H1 (cell line): ENCODE results near the gene SLC8A1. TPM values are rescaled to one million over a fixed set of nuclear protein-coding genes. Genes with fewer than 3 reads are reported as not detected.

Experiments used
- CTCF ChIA-PET: fragments of 300-600 bp; sonication (Branson Sonifier 250); formaldehyde crosslinking; loops from one replicate; lab custom pipeline; 2021; ENCODE audit not compliant: partially characterized antibody; lab: Charles Lee
- POLR2A ChIA-PET: fragments of 300-600 bp; sonication (Branson Sonifier 250); formaldehyde crosslinking; loops from one replicate; lab custom pipeline; 2021; ENCODE audit warnings: inconsistent platforms; ENCODE audit not compliant: partially characterized antibody; lab: Charles Lee
- DNase-seq, 2 experiments: peaks; one replicate each; pipeline versions ENCODE4 v3.0.0 to v3.0.0-alpha.2; 2010 to 2022; ENCODE audit warnings: low spot score in 2 of 2, low read depth in 1 of 2, mixed read lengths in 1 of 2
- FAIRE-seq: peaks from 2 replicates; lab custom pipeline; 2011; peaks lifted over from hg19 to GRCh38; lab: Jason Lieb, UNC
- H2AFZ ChIP-seq: 2 replicates; pipeline ENCODE4 v1.8.1; 2012; ENCODE audit warnings: low read length, inconsistent platforms
- H2AK5ac ChIP-seq: 2 replicates; pipeline ENCODE4 v1.6.1; 2013; ENCODE audit warnings: low read depth, low read length
- H2BK120ac ChIP-seq: replicated peaks from 2 replicates; pipeline ENCODE3; 2013; ENCODE audit warnings: low read depth, low read length, inconsistent platforms
- H2BK12ac ChIP-seq: 2 replicates; pipeline ENCODE4 v1.6.1; 2013; ENCODE audit warnings: low read depth, low read length
- H2BK15ac ChIP-seq: 2 replicates; pipeline ENCODE4 v1.6.1; 2013; ENCODE audit warnings: low read length
- H2BK20ac ChIP-seq: 2 replicates; pipeline ENCODE4 v1.6.1; 2013; ENCODE audit warnings: low read length
- H2BK5ac ChIP-seq: 2 replicates; pipeline ENCODE4 v1.6.1; 2013; ENCODE audit warnings: low read depth, low read length
- H3K14ac ChIP-seq: 2 replicates; pipeline ENCODE4 v1.6.1; 2013; ENCODE audit warnings: inconsistent platforms; ENCODE audit not compliant: insufficient read length
- H3K18ac ChIP-seq: 2 replicates; pipeline ENCODE4 v1.6.1; 2013; ENCODE audit warnings: low read length; ENCODE audit errors: extremely low read depth
- H3K23ac ChIP-seq: 2 replicates; pipeline ENCODE4 v1.6.1; 2013; ENCODE audit warnings: inconsistent platforms; ENCODE audit not compliant: insufficient read length
- H3K23me2 ChIP-seq: 2 replicates; pipeline ENCODE4 v1.6.1; 2013; ENCODE audit warnings: low read depth, low read length
- H3K27ac ChIP-seq: 2 replicates; pipeline ENCODE4 v1.6.1; 2011; ENCODE audit warnings: low read depth, low read length, inconsistent platforms
- H3K27me3 ChIP-seq, 4 experiments: replicated peaks in 1 of 4; 1 replicate in 1 of 4; 2 replicates in 3 of 4; pipeline versions ENCODE4 v1.6.1 to v1.8.1; 2011 to 2013; ENCODE audit warnings: low read length in 3 of 4, mild to moderate bottlenecking in 3 of 4, inconsistent platforms in 2 of 4, mixed read lengths in 2 of 4, moderate library complexity in 1 of 4; ENCODE audit not compliant: control insufficient read depth in 3 of 4, insufficient read depth in 3 of 4; ENCODE audit errors: extremely low read depth in 1 of 4
- H3K36me3 ChIP-seq, 4 experiments: 2 replicates each; pipeline versions ENCODE4 v1.6.1 to v1.8.1; 2011 to 2013; ENCODE audit warnings: mild to moderate bottlenecking in 4 of 4, low read length in 3 of 4, moderate library complexity in 2 of 4, control low read depth in 1 of 4, inconsistent platforms in 1 of 4; ENCODE audit not compliant: insufficient read depth in 4 of 4, control insufficient read depth in 2 of 4
- H3K4ac ChIP-seq: replicated peaks from 2 replicates; pipeline ENCODE3; 2013; ENCODE audit warnings: low read length, low read depth, mixed read lengths, inconsistent platforms; ENCODE audit not compliant: insufficient read length
- H3K4me1 ChIP-seq, 4 experiments: replicated peaks in 1 of 4; 1 replicate in 1 of 4; 2 replicates in 3 of 4; pipeline versions ENCODE4 v1.6.1 to v1.8.1; 2011 to 2013; ENCODE audit warnings: low read length in 3 of 4, inconsistent platforms in 2 of 4, mixed read lengths in 1 of 4; ENCODE audit not compliant: insufficient read depth in 4 of 4, control insufficient read depth in 3 of 4
- H3K4me2 ChIP-seq, 2 experiments: 2 replicates each; pipeline versions ENCODE4 v1.6.1 to v1.8.1; 2011 to 2013; ENCODE audit warnings: low read depth in 2 of 2, low read length in 2 of 2, control low read depth in 1 of 2, inconsistent platforms in 1 of 2, mild to moderate bottlenecking in 1 of 2; ENCODE audit not compliant: insufficient read depth in 1 of 2
- H3K4me3 ChIP-seq, 4 experiments: fragments of 200-600, 300-600 bp in 1 of 4; sonication (generic), shearing (Covaris generic), sonication (Bioruptor Twin) in 1 of 4; 2 replicates each; pipeline versions ENCODE4 v1.5.1 to v1.8.1; 2011 to 2016; ENCODE audit warnings: low read length in 4 of 4, low read depth in 3 of 4, control low read depth in 2 of 4, inconsistent platforms in 2 of 4, mild to moderate bottlenecking in 2 of 4, mixed read lengths in 1 of 4, moderate library complexity in 1 of 4; ENCODE audit not compliant: insufficient read depth in 2 of 4; ENCODE audit errors: extremely low read depth in 1 of 4
- H3K56ac ChIP-seq: replicated peaks from 2 replicates; pipeline ENCODE3; 2013; ENCODE audit warnings: low read depth, mild to moderate bottlenecking, mixed read lengths, low read length, inconsistent platforms; ENCODE audit not compliant: insufficient read length
- H3K79me1 ChIP-seq: 2 replicates; pipeline ENCODE4 v1.6.1; 2013; ENCODE audit warnings: low read depth, low read length, control low read depth
- H3K79me2 ChIP-seq, 2 experiments: 2 replicates each; pipeline versions ENCODE4 v1.6.1 to v1.8.1; 2012 to 2013; ENCODE audit warnings: low read length in 2 of 2, mild to moderate bottlenecking in 2 of 2, inconsistent platforms in 1 of 2; ENCODE audit not compliant: insufficient read depth in 2 of 2, control insufficient read depth in 1 of 2
- H3K9ac ChIP-seq, 4 experiments: replicated peaks in 1 of 4; 1 replicate in 1 of 4; 2 replicates in 3 of 4; pipeline versions ENCODE4 v1.6.1 to v1.8.1; 2011 to 2013; ENCODE audit warnings: low read depth in 3 of 4, low read length in 3 of 4, control low read depth in 2 of 4, mild to moderate bottlenecking in 2 of 4, moderate library complexity in 2 of 4, inconsistent platforms in 1 of 4; ENCODE audit errors: extremely low read depth in 1 of 4
- H3K9me3 ChIP-seq, 2 experiments: 2 replicates each; pipeline versions ENCODE4 v1.6.1 to v1.8.1; 2012 to 2013; ENCODE audit warnings: mild to moderate bottlenecking in 2 of 2, moderate library complexity in 2 of 2, control low read depth in 1 of 2, inconsistent platforms in 1 of 2, low read depth in 1 of 2, low read length in 1 of 2, mixed read lengths in 1 of 2; ENCODE audit not compliant: insufficient read depth in 2 of 2
- H4K20me1 ChIP-seq, 2 experiments: replicated peaks in 1 of 2; 2 replicates each; pipeline versions ENCODE3 to v1.8.1; 2011 to 2013; ENCODE audit warnings: inconsistent platforms in 2 of 2, low read length in 2 of 2, mild to moderate bottlenecking in 1 of 2; ENCODE audit not compliant: insufficient read depth in 2 of 2, control insufficient read depth in 1 of 2
- H4K5ac ChIP-seq: 2 replicates; pipeline ENCODE4 v1.6.1; 2013; ENCODE audit warnings: low read length, low read depth, mixed read lengths, inconsistent platforms; ENCODE audit not compliant: insufficient read length
- H4K8ac ChIP-seq: 2 replicates; pipeline ENCODE4 v1.8.0; 2013; ENCODE audit warnings: mild to moderate bottlenecking, moderate library complexity, low read length, inconsistent platforms; ENCODE audit not compliant: insufficient read depth; ENCODE audit errors: extremely low read depth
- H4K91ac ChIP-seq: replicated peaks from 2 replicates; pipeline ENCODE3; 2013; ENCODE audit warnings: low read length, mixed read lengths, inconsistent platforms; ENCODE audit not compliant: insufficient read length
- ASH2L ChIP-seq: fragments of 200-600, 300-600 bp; sonication (generic); IDR thresholded peaks from one replicate; pipeline ENCODE4 v1.7.1; 2017; ENCODE audit warnings: low read length
- EGR1 ChIP-seq: IDR thresholded peaks from 2 replicates; pipeline ENCODE4 v1.6.1; 2011; ENCODE audit warnings: low read depth, low read length, borderline replicate concordance
- JUN ChIP-seq: IDR thresholded peaks from 2 replicates; pipeline ENCODE4 v1.6.1; 2011; ENCODE audit warnings: low read depth, mild to moderate bottlenecking, improper control_type of control experiment, low read length
- KDM1A ChIP-seq: fragments of 200-600, 300-600 bp; sonication (generic); IDR thresholded peaks from 2 replicates; pipeline ENCODE4 v1.7.1; 2016; ENCODE audit warnings: mild to moderate bottlenecking, low read length, borderline replicate concordance
- PHF8 ChIP-seq: fragments of 200-600 bp; sonication (generic); conservative IDR thresholded peaks from 2 replicates; pipeline ENCODE4 v1.7.1; 2012; ENCODE audit warnings: low read depth, mild to moderate bottlenecking, inconsistent platforms, low read length, moderate library complexity
- POLR2A ChIP-seq, 2 experiments: IDR thresholded peaks; 1 replicate in 1 of 2; 2 replicates in 1 of 2; pipeline ENCODE4 v1.6.1; 2011; ENCODE audit warnings: low read depth in 2 of 2, low read length in 2 of 2, mild to moderate bottlenecking in 2 of 2; ENCODE audit errors: control extremely low read depth in 1 of 2
- POLR2AphosphoS5 ChIP-seq: IDR thresholded peaks from 2 replicates; pipeline ENCODE4 v1.6.1; 2011; ENCODE audit warnings: low read depth, low read length
- POU5F1 ChIP-seq: IDR thresholded peaks from 2 replicates; pipeline ENCODE4 v1.6.1; 2011; ENCODE audit warnings: low read depth, mild to moderate bottlenecking, low read length, moderate library complexity
- RFX5 ChIP-seq: IDR thresholded peaks from 2 replicates; pipeline ENCODE4 v1.6.1; 2011; ENCODE audit warnings: low read depth, low read length, improper control_type of control experiment, borderline replicate concordance
- RNF2 ChIP-seq: fragments of 200-900, 300-1000 bp; sonication (generic); IDR thresholded peaks from 2 replicates; pipeline ENCODE4 v1.7.1; 2016; ENCODE audit warnings: borderline replicate concordance, low read depth, mild to moderate bottlenecking, antibody characterized with exemption, low read length; ENCODE audit not compliant: poor library complexity, severe bottlenecking; ENCODE audit errors: missing control alignments
- SIRT6 ChIP-seq: IDR thresholded peaks from one replicate; pipeline ENCODE4 v1.7.1; 2012; ENCODE audit warnings: low read length, inconsistent platforms
- SP4 ChIP-seq: IDR thresholded peaks from 2 replicates; pipeline ENCODE4 v1.6.1; 2012; ENCODE audit warnings: low read length, inconsistent platforms
- TAF1 ChIP-seq: IDR thresholded peaks from 2 replicates; pipeline ENCODE4 v1.6.1; 2011; ENCODE audit warnings: mild to moderate bottlenecking, low read depth, low read length
- TBP ChIP-seq: IDR thresholded peaks from 2 replicates; pipeline ENCODE4 v1.6.1; 2011; ENCODE audit warnings: low read depth, low read length, improper control_type of control experiment
- USF2 ChIP-seq: IDR thresholded peaks from 2 replicates; pipeline ENCODE4 v1.6.1; 2011; ENCODE audit warnings: low read length, improper control_type of control experiment
- WGBS, 2 experiments: shearing (Covaris generic) in 1 of 2; methylation state at CpG; one replicate each; pipeline versions ENCODE4 v1.1.6 to v1.1.7; 2013 to 2015; ENCODE audit warnings: low lambda C conversion rate in 2 of 2, mixed read lengths in 2 of 2, inconsistent platforms in 1 of 2, low coverage in 1 of 2, missing lambda C conversion rate in 1 of 2; ENCODE audit not compliant: insufficient replicate concordance in 2 of 2, insufficient coverage in 1 of 2, insufficient read length in 1 of 2; ENCODE audit errors: extremely low coverage in 1 of 2, missing lambda C conversion rate in 1 of 2; 5-methylcytosine and 5-hydroxymethylcytosine counted together
- polyA plus RNA-seq, 7 experiments: library from polyadenylated mRNA; depleted of rRNA in 3 of 7; stranded (reverse) in 5 of 7; unstranded in 2 of 7; fragments of >200 nt in 5 of 7; fragments of 200-250 nt in 2 of 7; gene quantifications; 1 replicate in 5 of 7; 2 replicates in 1 of 7; 4 replicates in 1 of 7; pipeline versions ENCODE4 v1.2.1 to v1.2.3, GENCODE V29; 2011 to 2013; ENCODE audit warnings: missing spikeins in 2 of 7, mixed read lengths in 2 of 7
- total RNA-seq: library from RNA; stranded (reverse); fragmentation: NEBNext Ultra II Directional; extraction: Animal tissue kit (Norgen Biotek cat#: 25700); gene quantifications from 2 replicates; pipeline ENCODE4 v1.2.1, GENCODE V29; 2021

SLC8A1 gene
- total and polyA plus RNA-seq, 2 of the 8 experiments (the other 6 are each of a cell fraction or from before 2014, with no cell fraction given) = 0.68 to 3.6 TPM

GRCh38 chr2:40106061-40106460 lies 345.8 kb downstream of the SLC8A1 start:
- H3K4me3 ChIP-seq = no peak overlapping the region
- H3K9me3 ChIP-seq = no peaks in the 10 kb centered on the region
- H4K91ac ChIP-seq = no peak overlapping the region
- H4K8ac ChIP-seq = no peak overlapping the region
- H3K79me1 ChIP-seq = no peaks in the 10 kb centered on the region
- no peak overlapping the region for H3K18ac ChIP-seq
- H3K23me2 ChIP-seq = no peaks in the 10 kb centered on the region
- H3K9ac ChIP-seq = no peak overlapping the region
- no peak overlapping the region for H3K4me2 ChIP-seq
- no peak for DNase-seq
- H2AK5ac ChIP-seq = no peak overlapping the region
- ChIA-PET CTCF (interaction anchor here (0.9 to 1.7 kb wide), 3 partner anchors 9 to 42 kb away, joined by 3 to 4 read pairs (median 3); no protein-coding TSS in a partner anchor), POLR2A (no interaction called here)
- H3K4ac ChIP-seq = no peak overlapping the region
- no peak for FAIRE-seq
- 94% methylated on average over 2 of the region's 2 CpGs; no CpG with 5 or more reads in 1 of the 2 experiments for WGBS, 2 experiments
- H2BK15ac ChIP-seq = no peak overlapping the region
- H2BK120ac ChIP-seq = no peak overlapping the region
- peaks cover 0 to 3% (median 1%) of the 10 kb centered on the region in 4 experiments; a peak in 2 of 7 replicates for H3K4me1 ChIP-seq
- H2AFZ ChIP-seq = no peak overlapping the region
- no peaks in the 10 kb centered on the region for H3K79me2 ChIP-seq
- H3K14ac ChIP-seq = no peak overlapping the region
- H3K27ac ChIP-seq = no peak overlapping the region
- H3K23ac ChIP-seq = no peak overlapping the region
- no peak overlapping the region for H4K5ac ChIP-seq
- H2BK20ac ChIP-seq = no peak overlapping the region
- H3K36me3 ChIP-seq = no peaks in the 10 kb centered on the region
- H3K27me3 ChIP-seq = no peaks in the 10 kb centered on the region
- H4K20me1 ChIP-seq = no peaks in the 10 kb centered on the region
- H2BK5ac ChIP-seq = no peak overlapping the region
- H2BK12ac ChIP-seq = no peak overlapping the region
- H3K56ac ChIP-seq = no peak overlapping the region
- no peak for TF ChIP-seq TBP
- no peak for TF ChIP-seq RFX5
- no peak for TF ChIP-seq SP4
- TF ChIP-seq EGR1 = no peak
- TF ChIP-seq KDM1A = no peak
- no peak for TF ChIP-seq ASH2L
- TF ChIP-seq USF2 = no peak
- TF ChIP-seq RNF2 = no peak
- no peak for TF ChIP-seq TAF1
- TF ChIP-seq PHF8 = no peak
- no peak for TF ChIP-seq POU5F1
- TF ChIP-seq POLR2AphosphoS5 = no peak
- no peak for TF ChIP-seq POLR2A (IDR thresholded peaks at IDR 0.05; ENCODE audit: control extremely low read depth in 1 of 2, low read depth in 2 of 2, low read length in 2 of 2)
- no peak for TF ChIP-seq SIRT6
- TF ChIP-seq JUN = no peak
